Left cardiac atrium (tissue), 4 donors: Measurements from ENCODE around the gene CTSG. TPM values are rescaled to one million over a fixed set of nuclear protein-coding genes. Genes with fewer than 3 reads are reported as not detected.
"Not testable (repeated sequence)": the region's sequence is repeated elsewhere in the genome, so short reads cannot be mapped to it uniquely, and the experiment has no call there.

Experiments used
- ATAC-seq, 2 donors: fragments of 200-7000 bp; cut with Tn5 transposase; one replicate each; pipeline ENCODE4 v1.9.1; 2020; ENCODE audit warnings: mild to moderate bottlenecking in 2 of 2, moderate library complexity in 2 of 2
- DNase-seq: peaks from one replicate; pipeline ENCODE4 v3.0.0-alpha.2; 2020
- intact Hi-C, 2 donors: fragments of 100-400 bp; cut with DNase I; formaldehyde crosslinking; loops; one replicate each; pipeline versions ENCODE4 v1.14.1 to v1.15.1; 2022 to 2023
- long read RNA-seq: library from polyadenylated mRNA; unstranded; transcript quantifications from one replicate; pipeline ENCODE4 v2.0.0, GENCODE V29; 2021
- total RNA-seq, 2 donors: library from RNA; stranded (reverse); fragmentation: NEBNext Ultra II Directional; extraction: Animal tissue kit (Norgen Biotek cat#: 25700); gene quantifications; one replicate each; pipeline ENCODE4 v1.2.1, GENCODE V29; 2021
- donor health status: DM: no; HTN: yes; CAD: no.
- donor health status: DM: no; HTN: yes; CAD: no; lungs with severe emphysema.
- donor health status: DM: yes; HTN: yes; CAD: no.
- donor health status: Dilated cardiomyopathy.

Gene CTSG, protein sequence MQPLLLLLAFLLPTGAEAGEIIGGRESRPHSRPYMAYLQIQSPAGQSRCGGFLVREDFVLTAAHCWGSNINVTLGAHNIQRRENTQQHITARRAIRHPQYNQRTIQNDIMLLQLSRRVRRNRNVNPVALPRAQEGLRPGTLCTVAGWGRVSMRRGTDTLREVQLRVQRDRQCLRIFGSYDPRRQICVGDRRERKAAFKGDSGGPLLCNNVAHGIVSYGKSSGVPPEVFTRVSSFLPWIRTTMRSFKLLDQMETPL
- 1 to 10 TPM; 2.4 to 5.3 TPM for total RNA-seq
- long read RNA-seq: 0 reads

DNA sequence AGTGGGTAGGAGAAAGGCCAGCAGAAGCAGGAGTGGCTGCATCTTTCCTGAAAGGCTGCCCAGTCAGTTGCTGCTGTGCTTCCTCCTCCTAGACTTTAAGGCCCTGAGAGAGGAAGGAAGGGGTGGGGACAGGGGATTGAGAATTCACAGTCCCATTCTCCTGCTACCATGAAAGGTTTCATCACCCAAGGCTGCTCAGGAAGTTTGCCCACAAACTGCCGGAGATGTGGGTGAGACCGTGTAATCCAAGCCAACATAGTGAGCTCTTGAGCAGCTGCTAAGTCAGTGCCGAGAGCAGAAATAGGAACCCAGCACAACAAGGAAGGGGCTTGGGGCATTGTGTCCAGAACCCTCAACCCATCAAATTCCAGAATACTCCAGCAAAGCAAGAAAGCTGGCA is at the start of gene CTSG:
Gene CTSG (minus strand): TSS at position 69 of the 400 bp plus-strand sequence. CDS start 27 bp downstream, at position 42.
- ATAC-seq (no peak), DNase-seq (no peak)
- intact Hi-C loops: no loop called here

DNA sequence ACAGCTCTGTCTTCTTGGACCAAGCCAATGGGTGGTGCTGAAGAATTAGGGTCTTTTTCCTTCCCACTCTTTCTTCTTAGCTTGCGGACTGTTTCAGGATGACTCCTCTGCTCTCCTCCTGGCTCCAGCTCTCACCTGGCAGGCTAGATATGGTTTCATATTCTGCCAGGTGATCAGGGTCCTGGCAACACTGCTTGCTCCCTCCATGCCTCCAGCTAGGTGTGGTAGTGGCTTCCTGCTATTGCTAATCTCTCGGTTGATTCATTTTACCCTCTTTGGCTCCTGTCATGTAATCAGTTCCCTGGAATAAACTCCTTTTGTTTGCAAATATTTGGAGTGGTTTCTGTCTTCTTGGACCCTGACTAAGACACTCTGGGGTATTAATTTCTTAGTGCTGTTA is 37.7 kb upstream of the CTSG start:
- intact Hi-C loops: no loop called here
- DNase-seq (no peak), ATAC-seq (no peak)

DNA sequence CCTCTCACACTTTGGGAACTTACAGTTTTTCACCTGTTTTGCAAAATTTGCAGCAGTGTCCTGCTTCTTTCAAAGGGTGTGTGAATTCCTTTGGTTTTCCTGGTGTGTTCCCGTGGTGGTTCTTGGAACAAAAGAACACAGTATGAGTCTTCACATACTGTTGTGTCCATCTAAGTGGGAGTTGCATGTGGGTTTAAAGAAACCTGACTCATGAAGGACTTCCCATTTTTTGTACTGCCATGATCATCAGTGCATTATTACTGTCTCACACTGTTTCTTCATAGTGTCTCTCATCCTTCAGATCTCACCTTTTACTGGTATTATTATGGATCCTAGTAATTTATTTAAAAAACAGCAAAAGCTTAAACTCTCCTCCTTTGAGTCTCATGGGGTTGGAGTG is 37.2 kb upstream of the CTSG start:
- no peak for DNase-seq
- no peak for ATAC-seq
- intact Hi-C loops: no loop called here

DNA sequence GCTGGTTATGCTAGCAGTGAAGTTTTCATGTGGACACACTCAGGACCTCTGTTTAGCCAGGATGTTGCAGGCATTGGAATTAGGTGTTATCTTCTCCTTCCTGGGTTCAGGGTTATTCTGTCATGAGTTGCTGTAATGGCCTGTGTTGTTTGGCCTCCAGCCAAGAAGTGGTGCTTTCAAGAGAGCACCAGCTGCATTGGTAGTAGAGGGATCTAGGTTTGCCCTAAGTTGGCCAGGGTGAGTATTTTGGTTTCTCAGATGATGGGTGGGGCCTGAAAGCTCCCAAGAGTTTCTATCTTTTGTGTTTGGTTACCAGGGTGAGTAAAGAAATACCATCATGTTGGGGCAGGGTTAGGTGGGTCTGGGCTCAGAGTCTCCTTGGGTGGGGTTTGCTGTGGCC is 36.1 kb upstream of the CTSG start:
- DNase-seq (no peak), ATAC-seq (no peak)
- intact Hi-C loops: no loop called here

DNA sequence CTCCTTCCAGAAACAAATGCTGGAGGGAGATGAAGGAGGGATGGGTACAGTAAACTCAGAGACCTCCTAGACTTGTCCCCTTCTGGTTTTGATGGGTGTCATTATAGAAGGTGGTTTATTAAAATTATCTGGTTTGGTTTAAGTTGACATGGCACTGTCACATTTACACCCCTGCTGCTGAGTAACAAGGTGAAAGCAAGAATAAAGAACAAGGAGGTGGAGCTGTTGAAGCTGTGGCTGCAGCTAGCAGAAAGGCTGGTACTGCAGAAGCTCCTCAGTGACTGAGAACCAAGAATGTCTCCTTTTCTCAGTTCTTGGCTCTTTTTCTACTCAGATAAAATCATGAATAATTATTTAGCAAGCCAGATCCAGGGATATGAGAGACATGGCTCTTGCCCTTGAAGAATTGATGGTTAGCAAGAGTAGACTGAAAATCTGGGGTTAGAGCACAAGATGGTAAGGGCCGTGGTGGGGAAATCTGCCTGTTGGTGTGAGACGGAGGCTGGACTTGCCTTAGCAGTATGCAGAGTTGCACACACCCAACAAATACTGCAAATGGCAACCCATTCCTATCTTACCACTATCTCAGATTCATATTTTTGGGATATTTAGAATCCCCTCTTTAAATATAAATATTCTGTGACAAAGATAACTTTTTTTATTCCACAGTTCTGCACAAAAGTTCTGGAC is 33.8 kb upstream of the CTSG start, which contains the start of gene GZMH:
Gene GZMH (minus strand): TSS at position 31 of the 690 bp plus-strand sequence. CDS start 72 bp downstream, outside the sequence.
- DNase-seq (no peak), ATAC-seq (peak in 1 of 2 donors; percentile 19)
- intact Hi-C loops: no loop called here

DNA sequence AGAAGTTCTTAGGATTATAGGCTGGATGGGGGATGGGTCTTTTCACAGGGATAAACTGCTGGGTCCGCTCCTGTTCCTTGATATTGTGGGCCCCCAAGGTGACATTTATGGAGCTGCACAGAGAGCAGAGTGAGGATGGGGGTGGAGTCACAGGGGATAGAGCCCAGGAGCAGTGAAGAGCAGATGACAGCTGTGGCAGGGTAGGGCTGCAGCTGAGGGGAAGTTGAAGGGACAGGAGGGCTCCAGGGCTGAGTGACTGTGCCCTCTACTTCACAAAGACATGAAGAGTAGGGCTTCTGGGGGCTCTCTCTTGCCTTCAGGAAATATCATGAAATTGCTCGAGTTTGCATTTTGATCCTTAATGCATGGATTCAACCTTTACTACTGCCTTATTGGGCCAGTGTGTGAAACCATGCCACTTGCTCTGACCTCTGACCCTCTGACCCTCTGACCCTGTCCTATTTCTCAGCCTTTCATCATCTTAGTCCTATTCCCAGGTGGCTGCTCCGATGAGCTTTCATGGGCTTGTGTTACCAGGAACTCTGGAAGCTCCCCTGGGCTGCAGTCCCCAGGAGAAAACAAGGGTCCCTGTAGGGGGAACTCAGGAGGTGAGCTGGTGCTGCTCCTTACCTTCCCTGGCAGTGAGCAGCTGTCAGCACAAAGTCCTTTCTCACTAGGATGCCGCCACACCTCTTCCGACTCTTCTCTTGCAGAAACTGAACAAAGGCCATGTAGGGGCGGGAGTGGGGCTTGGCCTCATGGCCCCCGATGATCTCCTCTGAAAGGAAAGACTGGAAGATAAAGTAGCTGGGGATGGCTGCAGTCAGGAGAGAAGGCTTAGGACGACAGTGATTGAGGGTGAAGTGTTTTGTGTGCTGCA is 31.8 kb upstream of the CTSG start:
- DNase-seq (no peak), ATAC-seq (no peak)
- intact Hi-C loops: no loop called here

DNA sequence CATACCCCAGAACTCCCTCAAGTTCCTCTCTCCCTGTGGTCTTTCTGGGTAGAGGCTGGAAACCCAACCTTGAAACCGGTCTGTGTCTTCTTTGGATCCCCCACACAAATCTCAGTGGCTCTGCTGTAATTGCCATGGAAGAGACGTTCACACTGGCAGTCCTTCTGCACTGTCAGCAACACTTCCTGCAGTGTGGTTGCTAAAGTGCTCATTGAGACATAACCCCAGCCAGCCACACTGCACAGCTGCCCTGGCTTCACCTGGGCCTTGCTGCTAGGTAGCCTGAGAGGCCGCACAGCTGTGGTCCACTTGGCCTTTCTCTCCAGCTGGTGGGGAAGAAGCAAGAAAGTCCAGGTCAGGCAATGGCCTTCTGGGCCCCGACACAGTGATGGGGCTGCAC is 31.0 kb upstream of the CTSG start:
- no peak for DNase-seq
- ATAC-seq: no peak
- intact Hi-C loops: no loop called here

DNA sequence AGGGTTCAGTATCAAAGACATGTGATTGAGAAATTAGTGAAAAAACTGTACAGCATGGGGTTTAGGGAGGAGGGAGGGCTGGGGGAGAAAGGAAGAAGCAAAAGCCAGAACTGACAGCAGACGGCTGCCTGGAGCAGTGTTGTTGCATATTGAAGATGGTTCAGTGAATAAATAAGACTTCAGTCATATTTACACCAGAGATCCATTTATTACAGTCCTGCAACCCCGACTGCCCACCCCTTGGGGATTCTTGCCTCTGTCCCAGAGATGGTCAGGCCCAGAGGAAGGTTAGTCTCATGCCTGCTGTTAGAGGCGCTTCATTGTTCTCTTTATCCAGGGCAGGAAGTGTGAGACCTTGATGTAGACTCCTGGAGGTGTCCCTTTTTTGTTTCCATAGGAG is 30.2 kb upstream of the CTSG start:
- ATAC-seq (peak in 1 of 2 donors; percentile 11), DNase-seq (no peak)
- intact Hi-C loops: no loop called here

DNA sequence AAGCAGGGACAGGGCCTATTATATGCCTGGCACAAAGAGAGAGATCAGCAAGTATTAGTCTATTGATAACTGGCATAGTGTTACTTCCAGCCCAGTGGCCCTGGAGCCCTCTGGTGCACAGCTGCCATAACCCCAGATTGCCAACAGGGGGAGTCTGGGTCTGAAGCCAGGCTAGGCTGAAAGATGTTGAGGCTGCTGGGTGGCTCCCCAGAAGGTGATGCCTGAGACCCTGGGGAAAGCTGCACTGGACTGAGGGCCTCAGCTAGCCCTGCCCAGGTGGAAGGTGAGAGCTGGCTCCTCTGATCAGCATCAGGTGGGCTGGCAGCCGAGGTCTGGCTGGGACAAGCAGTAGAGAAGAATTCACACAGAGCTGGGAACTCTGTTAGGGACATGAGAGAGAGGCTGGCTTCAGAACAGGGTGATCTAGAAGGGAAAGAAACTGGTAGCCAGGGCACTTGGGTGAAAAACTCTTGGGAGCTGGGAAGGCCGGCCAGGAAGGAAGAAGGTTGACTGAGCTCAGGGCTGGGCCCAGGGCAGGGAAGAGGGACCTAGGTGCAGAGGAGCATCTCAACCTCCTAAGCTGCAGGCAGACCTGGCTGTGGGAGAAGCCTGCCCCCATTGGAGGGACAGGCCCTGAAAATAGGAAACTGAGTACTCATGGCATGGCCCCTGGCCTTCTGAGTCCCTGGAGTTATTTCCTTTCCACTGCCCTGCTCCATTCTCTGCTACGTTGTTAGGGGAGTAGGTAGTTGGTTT is 29.6 kb upstream of the CTSG start:
- intact Hi-C loops: no loop called here
- no peak for DNase-seq
- peak in 1 of 2 donors; percentile 56 for ATAC-seq

DNA sequence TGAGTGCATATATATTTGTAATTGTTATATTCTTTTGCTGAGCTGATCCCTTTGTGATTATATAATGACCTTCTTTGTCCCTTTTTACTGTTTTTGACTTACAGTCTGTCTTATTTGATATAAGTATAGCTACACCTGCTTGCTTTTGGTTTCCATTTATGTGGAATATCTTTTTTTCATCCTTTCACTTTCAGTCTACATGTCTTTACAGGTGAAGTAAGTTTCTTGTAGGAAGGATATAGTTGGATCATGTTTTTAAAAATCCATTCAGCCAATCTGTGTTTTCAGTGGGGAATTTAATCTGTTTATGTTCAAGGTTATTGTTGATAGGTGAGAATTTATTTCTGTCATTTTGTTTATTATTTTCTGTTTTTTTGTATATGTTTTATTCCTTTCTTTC is 21.4 kb upstream of the CTSG start:
- ATAC-seq: no peak
- no peak for DNase-seq
- intact Hi-C loops: no loop called here

DNA sequence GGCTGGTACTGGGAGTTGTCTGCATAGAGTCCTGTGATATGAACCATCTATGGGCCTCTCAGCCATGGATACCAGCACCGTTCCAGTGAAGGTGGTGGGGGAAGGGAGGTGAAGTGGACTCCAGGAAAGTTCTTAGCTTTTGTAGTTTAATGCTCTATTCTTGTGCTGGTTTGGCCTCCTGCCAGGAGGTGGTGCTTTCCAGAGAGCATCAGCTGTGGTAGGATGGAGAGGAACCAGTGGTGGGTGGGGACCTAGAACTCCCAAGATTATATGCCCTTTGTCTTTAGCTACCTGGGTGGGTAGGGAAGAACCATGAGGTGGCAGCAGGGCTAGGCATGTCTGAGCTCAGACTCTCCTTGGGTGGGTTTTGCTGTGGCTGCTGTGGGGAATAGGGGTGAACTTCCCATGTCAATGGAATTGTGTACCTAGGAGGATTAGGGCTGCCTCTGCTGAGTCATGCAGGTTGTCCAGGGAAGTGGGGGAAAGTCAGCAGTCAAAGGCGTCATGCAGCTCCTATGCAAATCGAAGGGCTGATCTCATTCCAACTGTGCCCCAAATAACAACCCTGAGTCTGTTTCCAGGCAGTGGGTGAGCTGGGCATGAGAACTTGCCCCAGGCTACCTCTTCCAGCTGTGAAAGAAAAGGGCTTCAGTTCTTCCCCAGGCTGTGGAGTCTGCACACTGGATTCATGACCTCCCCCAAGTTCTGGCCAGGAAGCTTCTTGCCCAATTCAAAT is 19.2 kb upstream of the CTSG start:
- no peak for ATAC-seq
- intact Hi-C loops: no loop called here
- no peak for DNase-seq

DNA sequence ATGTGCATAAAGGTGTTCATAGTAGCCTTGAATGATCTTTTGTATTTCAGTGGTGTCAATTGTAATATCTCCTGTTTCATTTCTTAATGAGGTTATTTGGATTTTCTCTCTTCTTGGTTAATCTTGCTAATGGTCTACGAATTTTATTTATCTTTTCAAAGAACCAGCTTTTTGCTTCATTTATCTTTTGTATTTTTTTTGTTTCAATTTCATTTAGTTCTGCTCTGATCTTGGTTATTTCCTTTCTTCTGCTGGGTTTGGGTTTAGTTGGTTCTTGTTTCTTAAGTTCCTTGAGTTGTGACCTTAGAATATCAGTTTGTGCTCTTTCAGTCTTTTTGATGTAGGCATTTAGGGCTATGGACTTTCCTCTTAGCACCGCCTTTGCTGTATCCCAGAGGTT is 15.0 kb upstream of the CTSG start:
- ATAC-seq, intact Hi-C loops, DNase-seq: not testable (repeated sequence)

DNA sequence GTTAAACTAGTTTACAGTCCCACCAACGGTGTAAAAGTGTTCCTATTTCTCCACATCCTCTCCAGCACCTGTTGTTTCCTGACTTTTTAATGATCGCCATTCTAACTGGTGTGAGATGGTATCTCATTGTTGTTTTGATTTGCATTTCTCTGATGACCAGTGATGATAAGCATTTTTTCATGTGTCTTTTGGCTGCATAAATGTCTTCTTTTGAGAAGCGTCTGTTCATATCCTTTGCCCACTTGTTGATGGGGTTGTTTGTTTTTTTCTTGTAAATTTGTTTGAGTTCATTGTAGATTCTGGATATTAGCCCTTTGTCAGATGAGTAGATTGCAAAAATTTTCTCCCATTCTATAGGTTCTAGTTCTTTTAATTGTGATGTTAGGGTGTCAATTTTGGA is 8.4 kb upstream of the CTSG start:
- DNase-seq, intact Hi-C loops, ATAC-seq: not testable (repeated sequence)

DNA sequence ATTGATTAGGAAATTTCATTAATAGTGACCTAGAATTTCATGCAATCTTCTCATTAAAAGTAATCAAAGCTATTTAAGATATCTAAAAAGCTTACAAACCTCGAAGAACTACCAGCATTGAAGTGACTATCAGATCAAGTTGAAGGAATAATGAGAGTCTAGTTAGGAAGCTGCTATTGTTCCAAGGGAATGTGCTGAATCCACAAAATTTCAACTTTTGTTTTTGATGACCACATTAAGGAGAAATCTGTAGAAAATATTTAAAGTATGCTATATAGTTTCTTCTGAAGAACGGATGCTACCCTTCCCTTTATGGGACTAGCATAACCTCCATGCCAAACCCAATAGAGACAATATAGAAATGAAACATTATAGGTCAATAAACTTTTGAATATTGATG is 2.5 kb upstream of the CTSG start:
- ATAC-seq: no peak
- intact Hi-C loops: no loop called here

DNA sequence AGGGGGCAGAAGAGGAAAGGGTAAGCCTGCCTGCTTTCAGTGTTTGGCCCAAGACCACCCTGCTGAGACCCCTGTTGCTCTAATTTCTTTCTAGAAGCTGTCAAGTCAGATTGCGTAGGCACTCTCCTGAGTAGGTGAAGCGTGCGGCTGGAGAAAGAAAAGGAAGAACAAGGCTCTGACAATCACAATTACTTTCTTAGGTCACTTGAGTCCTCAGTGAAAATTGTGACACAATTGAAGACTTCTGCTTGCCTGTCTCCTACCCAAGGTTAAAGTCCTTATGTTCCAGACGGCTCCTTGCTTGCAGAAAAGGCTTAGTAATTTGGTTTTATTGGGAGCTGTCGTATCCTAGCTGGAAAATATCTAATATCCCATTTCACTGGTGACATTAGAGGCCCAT is 721 bp upstream of the CTSG start:
- intact Hi-C loops: no loop called here
- ATAC-seq (no peak), DNase-seq (no peak)

More for the DNA sequence above, 2.5 kb upstream of the CTSG start:
- no peak for DNase-seq

DNA sequence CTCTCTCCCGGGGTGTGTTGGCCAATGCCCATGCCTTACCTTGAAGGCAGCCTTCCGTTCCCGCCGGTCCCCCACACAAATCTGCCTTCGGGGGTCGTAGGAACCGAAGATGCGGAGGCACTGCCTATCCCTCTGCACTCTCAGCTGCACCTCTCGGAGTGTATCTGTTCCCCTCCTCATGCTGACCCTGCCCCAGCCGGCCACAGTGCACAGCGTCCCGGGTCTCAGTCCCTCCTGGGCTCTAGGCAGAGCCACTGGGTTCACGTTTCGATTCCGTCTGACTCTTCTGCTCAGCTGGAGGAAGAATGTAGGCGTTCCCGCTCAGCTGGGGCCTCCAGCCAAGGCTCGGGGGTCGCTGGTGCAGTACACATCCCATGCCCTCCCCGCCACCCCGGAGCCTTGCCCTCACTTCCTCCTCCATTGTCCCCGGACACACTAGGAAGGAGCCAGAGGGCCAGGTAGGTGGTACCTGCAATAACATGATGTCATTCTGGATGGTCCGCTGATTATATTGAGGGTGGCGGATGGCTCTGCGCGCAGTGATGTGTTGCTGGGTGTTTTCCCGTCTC is 1.8 kb downstream of the CTSG start:
- intact Hi-C loops: no loop called here

DNA sequence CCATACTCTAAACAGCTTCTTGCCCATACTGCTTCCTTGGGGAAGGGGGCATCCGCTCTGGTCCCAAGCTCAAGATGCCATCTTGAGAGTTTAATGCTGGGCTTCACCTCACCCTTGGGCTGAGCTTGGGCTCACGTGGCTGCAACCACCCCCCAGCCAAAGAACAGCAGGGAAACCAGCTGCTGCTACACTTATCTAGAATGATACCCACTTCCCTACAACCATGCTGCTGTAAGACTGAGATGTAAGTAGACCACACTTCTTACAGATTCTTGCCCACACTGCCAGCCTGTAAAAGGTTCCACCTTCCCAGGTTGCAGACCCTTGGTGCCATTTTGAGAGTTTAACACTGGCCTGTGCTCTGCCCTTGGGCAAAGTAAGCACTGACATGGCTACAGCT is 9.7 kb downstream of the CTSG start:
- intact Hi-C loops: no loop called here
- DNase-seq (no peak), ATAC-seq (no peak)

More for the DNA sequence above, 1.8 kb downstream of the CTSG start:
- no peak for DNase-seq
- ATAC-seq: no peak

DNA sequence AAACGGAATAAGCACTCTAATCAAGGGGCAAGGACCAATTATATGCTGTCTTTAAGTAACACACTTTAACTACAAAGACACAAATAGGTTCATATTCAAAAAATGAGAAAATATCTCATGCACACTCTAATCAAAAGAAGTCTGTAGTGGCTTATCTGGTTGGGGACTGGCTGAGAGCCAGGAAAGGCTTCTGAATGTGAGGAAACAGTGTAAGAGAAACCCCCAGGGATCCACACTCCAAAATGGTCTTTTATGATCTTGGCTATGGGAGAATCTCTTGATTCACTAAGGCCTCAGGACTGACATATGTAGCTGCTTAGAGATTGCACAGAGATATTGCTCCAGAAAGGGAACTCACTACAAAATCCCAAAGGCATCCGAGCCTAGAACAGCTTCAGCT is 10.3 kb downstream of the CTSG start:
- intact Hi-C loops: no loop called here
- no peak for ATAC-seq
- DNase-seq: no peak
